Measurements from ENCODE around the gene PHGDH. TPM values are rescaled to one million over a fixed set of nuclear protein-coding genes. Genes with fewer than 3 reads are reported as not detected.

Gene PHGDH
- total RNA-seq, 4 donors from 2014 or later: 0.86 to 7.1 (median 2.3) TPM; not detected in 1

- no peak for TF ChIP-seq POLR2A (IDR thresholded peaks at IDR 0.05)
- TF ChIP-seq, protein P1, sequence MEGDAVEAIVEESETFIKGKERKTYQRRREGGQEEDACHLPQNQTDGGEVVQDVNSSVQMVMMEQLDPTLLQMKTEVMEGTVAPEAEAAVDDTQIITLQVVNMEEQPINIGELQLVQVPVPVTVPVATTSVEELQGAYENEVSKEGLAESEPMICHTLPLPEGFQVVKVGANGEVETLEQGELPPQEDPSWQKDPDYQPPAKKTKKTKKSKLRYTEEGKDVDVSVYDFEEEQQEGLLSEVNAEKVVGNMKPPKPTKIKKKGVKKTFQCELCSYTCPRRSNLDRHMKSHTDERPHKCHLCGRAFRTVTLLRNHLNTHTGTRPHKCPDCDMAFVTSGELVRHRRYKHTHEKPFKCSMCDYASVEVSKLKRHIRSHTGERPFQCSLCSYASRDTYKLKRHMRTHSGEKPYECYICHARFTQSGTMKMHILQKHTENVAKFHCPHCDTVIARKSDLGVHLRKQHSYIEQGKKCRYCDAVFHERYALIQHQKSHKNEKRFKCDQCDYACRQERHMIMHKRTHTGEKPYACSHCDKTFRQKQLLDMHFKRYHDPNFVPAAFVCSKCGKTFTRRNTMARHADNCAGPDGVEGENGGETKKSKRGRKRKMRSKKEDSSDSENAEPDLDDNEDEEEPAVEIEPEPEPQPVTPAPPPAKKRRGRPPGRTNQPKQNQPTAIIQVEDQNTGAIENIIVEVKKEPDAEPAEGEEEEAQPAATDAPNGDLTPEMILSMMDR (IDR thresholded peaks at IDR 0.05 in 4 of 5, conservative IDR thresholded peaks at IDR 0.05 in 1 of 5): no peak
- no peaks in the 10 kb centered on the region for H3K27me3 ChIP-seq
- H3K4me3 ChIP-seq: no peak overlapping the region
- ATAC-seq: no peak
- H3K4me1 ChIP-seq: no peaks in the 10 kb centered on the region
- no peak for DNase-seq
- H3K27ac ChIP-seq: no peak overlapping the region
- no peaks in the 10 kb centered on the region for H3K36me3 ChIP-seq
- intact Hi-C loops (cut with DNase I; ENCODE audit: low total_unique reads) (no loop called here), in situ Hi-C loops (cut with MboI; ENCODE audit: low sequenced_read_pairs in 4 of 4) (no loop called here)
- no peaks in the 10 kb centered on the region for H3K9me3 ChIP-seq
Observed at GRCh38 chr1:119735217-119735616, 23.5 kb downstream of the PHGDH start.

DNA sequence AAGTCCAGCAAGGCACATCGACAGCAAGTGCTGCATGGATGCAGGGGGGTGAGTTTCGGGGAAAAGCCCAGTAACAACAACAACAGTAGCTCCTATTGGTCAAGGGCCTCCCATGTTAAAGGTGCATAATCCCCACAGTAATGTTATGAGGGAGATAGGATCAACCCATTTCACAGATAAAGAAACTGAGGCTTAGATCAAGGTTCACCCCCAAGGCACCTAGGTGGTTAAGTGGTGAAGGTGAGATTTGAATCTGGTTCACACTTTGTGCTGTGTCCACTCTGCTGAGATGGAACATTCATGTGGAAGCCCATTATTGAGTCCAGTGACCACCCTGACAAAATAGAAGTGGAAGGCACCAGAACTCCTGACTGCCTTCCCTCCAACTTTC lies 24.9 kb downstream of the PHGDH start:
- intact Hi-C loops (cut with DNase I; ENCODE audit: low total_unique reads) (no loop called here), in situ Hi-C loops (cut with MboI; ENCODE audit: low sequenced_read_pairs in 4 of 4) (no loop called here)
- H3K4me1 ChIP-seq: no peaks in the 10 kb centered on the region
- DNase-seq: no peak
- TF ChIP-seq POLR2A (IDR thresholded peaks at IDR 0.05): no peak
- TF ChIP-seq, protein P1 (IDR thresholded peaks at IDR 0.05 in 4 of 5, conservative IDR thresholded peaks at IDR 0.05 in 1 of 5): no peak
- no peak for ATAC-seq
- no peaks in the 10 kb centered on the region for H3K9me3 ChIP-seq
- H3K4me3 ChIP-seq: no peak overlapping the region
- no peaks in the 10 kb centered on the region for H3K27me3 ChIP-seq
- H3K36me3 ChIP-seq: no peaks in the 10 kb centered on the region
- H3K27ac ChIP-seq: no peak overlapping the region

- H3K4me1 ChIP-seq: no peaks in the 10 kb centered on the region
- no peak for DNase-seq
- H3K4me3 ChIP-seq: no peak overlapping the region
- H3K36me3 ChIP-seq: no peaks in the 10 kb centered on the region
- in situ Hi-C loops (cut with MboI; ENCODE audit: low sequenced_read_pairs in 4 of 4): no loop called here
- no peak overlapping the region for H3K27ac ChIP-seq
- no peaks in the 10 kb centered on the region for H3K27me3 ChIP-seq
- TF ChIP-seq, protein P1 (IDR thresholded peaks at IDR 0.05 in 4 of 5, conservative IDR thresholded peaks at IDR 0.05 in 1 of 5): no peak
- no peak for TF ChIP-seq POLR2A (IDR thresholded peaks at IDR 0.05)
- intact Hi-C loops (cut with DNase I; ENCODE audit: low total_unique reads): no loop called here
- no peak for ATAC-seq
- H3K9me3 ChIP-seq: no peaks in the 10 kb centered on the region
Observed at GRCh38 chr1:119737040-119737682, 25.4 kb downstream of the PHGDH start.

- ATAC-seq: no peak
- Histone ChIP-seq H3K4me1 (no peaks in the 10 kb centered on the region), H3K4me3 (no peak overlapping the region), H3K9me3 (no peaks in the 10 kb centered on the region), H3K27me3 (no peaks in the 10 kb centered on the region), H3K36me3 (no peaks in the 10 kb centered on the region), H3K27ac (no peak overlapping the region)
- no peak for TF ChIP-seq POLR2A (IDR thresholded peaks at IDR 0.05)
- TF ChIP-seq, protein P1 (IDR thresholded peaks at IDR 0.05 in 4 of 5, conservative IDR thresholded peaks at IDR 0.05 in 1 of 5): no peak
- intact Hi-C loops (cut with DNase I; ENCODE audit: low total_unique reads) (no loop called here), in situ Hi-C loops (cut with MboI; ENCODE audit: low sequenced_read_pairs in 4 of 4) (no loop called here)
- no peak for DNase-seq
Observed at GRCh38 chr1:119738100-119738720, 26.5 kb downstream of the PHGDH start.

Measured in gastrocnemius medialis (tissue), 4 donors.